Kidney glomerular epithelial cell (primary cell): Measurements from ENCODE around the gene NFIA.
"Not testable (repeated sequence)": the region's sequence is repeated elsewhere in the genome, so short reads cannot be mapped to it uniquely, and the experiment has no call there.

Experiments used
- DNase-seq: peaks from one replicate; lab custom pipeline; 2025; lab: John Stamatoyannopoulos, UW

NFIA gene

DNA sequence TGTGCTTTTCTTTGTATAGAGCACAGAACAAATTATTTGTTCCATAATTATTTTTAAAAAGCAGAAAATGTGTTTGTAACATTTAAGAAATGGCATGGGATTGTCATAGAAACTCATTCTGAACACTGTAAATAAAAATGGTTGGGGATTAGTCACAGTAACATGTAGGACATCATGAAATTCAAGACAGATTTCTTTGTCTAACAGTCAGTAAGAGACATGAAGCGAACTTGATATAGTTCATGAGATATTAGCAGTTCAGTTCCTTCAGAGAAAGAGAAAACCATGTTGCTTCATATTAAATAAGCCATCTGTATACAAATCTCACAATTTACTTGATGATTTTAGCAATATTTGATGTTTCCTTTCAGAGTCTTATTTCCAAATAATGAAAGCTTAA, 19.7 kb downstream of the NFIA start:
- no peak for DNase-seq

DNA sequence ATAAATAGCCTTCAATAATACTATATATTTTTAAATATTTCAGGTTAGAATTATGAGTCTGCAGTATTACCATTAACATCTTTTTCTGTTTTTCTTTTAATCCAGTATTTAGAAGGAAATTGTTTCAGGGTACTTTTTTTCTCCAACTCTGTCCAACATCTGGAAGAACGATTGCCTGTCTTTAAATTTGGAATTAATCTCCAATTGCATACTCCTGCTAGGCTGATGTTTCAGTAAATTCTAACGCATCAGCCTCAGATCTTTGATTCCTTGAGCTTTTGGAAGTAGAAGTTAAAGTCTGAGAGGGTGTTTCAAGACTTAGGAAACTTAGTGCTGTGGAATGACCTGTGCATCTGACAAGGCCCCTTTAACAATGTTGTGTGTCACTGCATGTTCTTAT, 20.3 kb downstream of the NFIA start:
- no peak for DNase-seq

DNA sequence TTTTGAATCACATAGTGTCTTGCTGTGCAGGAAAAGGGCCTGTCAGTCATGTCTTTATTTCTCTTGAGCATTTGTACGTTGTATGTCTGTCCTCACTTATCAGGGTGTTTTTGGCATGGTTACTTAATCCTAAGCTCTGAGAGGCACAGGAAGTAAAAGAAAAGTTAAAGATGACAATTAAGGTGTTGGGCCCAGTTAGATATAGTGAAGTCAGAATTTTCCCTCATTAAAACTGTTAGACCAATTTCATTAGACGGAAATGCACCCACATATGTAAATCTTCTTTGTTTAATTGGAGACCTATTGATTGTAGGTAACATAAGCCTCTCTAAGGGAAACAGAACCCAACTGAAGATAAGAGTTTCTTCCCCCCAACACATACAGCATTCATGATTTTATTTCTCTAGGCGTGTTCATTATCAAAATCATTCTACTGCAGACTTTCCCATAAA, 21.9 kb downstream of the NFIA start:
- no peak for DNase-seq

DNA sequence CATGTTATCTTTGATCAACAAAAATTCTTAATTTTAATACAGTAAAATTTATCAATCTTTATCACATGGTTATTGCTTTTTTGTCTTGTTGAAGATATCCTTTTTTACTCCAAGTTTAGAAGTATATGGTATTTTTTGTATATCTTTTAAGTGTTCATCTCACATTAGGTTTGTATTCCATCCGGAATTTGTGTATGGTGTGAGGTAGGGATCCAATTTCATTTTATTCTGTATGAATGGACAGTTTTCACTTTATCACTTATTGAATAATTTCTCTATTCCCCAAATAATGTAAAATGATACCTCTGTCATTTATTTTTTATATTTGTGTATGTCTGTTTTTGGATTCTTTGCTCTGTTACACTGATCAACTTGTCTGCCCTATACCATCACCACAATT, 25.3 kb downstream of the NFIA start:
- no peak for DNase-seq

DNA sequence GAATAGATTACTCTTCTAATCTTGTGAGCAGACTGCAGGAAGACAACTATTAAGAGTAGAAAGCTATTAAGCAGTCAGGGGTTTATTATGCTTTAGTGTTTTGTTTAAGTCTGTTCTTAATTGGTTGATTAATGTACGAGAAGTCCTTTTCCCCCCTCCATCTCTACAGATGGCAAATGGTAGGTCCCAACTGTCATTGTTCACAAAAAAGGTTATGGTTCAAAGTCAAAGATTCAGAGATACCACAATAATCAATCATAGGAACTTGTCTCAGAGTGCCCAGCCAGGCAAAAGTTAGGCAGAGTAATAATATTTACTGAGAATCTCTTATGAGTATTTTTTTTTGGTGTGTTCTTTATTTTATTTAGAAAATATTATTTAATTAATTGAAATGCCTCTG, 26.8 kb downstream of the NFIA start:
- no peak for DNase-seq

DNA sequence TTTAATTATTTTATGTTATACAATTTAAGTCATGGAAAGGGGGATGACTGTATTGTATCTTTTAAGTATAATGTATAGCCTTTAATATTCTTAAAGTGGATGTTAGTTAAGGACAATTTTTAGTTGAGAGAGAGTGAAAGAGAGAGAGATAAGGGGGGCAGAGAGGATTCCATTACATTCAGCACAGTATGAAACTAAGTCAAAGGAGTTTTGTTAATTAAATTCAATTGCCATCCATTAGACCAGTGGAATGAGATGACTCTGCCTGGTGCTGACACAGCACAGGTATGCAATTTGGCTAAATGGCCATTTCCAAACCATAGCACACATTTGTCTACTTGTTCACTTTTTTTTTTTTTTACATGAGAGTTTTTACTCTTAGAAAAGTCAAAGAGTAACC, 27.5 kb downstream of the NFIA start:
- DNase-seq, result no peak

DNA sequence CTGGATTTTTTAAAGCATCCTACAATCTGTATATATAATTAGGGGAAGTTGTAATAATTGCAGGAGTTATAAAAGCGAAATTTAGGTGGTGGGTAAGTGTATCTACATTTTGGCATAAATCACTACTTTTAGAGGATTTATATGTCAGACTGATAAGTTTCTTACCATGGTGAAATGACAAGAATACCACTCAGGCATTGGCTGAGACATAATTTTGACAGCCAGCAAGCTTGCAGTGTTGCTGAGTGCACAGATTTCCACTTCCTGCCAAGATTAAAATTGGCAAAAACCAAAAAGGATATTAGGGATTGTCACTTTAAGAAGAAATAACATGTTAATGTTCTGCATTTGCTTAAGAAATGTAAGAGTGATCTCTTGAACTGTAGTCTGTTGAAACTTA, 28.2 kb downstream of the NFIA start:
- no peak for DNase-seq

DNA sequence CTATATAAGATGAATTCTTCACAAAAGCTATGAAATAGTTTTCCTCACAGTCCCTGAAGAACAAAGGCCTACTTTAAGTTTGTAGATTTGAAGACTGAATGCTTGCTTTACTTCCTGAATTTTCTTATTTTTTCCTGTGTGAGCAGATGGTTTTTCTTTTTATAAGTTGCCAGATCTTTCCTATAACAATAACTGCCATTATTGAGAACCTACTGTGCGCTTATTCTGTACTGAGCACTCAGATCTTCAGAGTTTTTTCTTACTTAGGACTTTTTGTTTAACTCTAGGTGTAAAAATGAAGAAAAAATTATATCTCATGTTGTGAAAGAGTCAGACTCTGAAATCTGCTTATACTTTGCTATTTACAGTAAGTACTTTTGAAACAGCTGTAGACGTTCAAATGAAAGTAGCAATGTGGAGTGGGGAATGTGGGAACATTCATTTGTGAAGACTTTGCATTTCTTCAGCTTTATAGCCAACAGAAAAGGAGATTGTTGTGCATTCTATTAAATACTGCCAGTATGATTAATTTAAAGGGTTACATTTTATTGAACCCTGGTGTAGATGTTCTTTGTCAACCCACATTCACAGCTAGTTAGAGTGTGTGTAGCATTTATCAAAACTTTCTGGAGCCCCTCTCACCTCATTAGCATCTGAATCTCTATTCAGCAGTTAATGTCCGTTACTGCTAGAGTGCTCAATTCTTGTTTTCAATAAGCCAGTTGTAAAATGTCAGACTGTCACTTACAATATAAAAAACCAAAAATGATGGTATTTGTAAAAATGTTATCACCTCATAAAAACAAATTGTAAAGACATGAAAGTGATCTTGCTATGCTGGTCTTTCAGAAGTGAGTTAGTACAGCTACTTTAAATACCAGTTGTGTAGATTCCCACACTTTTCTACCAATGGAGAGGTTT, 29.0 kb downstream of the NFIA start:
- no peak for DNase-seq

DNA sequence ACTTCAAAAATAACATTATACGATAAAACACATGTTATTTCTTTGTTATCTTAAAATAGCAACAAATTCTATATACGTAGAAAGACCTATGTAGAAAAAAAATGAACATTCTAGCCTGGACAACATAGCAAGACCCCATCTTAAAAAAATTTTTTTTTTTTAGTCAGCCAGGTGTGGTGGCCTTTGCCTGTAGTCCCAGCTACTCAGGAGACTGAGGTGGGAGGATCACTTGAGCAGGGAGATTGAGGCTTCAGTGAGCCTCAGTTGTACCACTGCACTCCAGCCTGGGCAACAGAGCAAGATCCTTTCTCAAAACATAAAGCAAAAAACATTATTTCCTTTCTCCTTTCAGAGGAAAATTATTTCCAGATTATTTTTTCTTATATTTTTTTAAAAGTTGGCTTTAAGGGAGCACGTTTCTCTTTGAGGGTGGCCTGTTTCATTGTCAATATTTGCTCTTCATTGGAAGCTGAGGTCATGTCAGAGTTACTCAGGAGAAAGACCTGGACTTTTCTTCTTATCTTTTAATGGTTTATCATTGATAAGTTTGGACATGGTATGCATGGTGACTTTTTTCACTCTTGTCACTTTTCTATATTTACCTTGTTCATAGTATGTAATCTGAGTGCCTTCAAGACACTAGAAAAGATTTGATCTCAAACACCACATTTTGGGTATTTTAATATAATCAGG, 32.0 kb downstream of the NFIA start:
- DNase-seq, result no peak

DNA sequence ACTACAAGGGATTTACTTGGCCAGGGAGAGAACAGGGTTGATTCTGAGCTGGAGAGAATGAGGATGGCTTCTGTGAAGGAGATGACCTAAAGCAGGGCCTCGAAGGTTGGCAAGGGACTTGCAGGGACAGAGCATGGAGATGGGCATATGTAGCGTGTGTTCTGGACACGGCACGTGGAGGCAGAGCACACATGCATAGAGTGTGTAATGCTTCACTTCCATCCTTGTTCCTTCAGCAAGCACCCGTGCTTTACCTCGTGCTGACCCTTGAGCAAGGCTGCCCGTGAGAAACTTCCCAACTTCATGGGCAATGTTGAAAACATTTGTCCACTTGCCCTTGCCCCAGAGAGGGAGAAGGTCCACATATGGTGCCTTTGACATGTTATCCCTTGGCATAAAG, 33.1 kb downstream of the NFIA start:
- DNase-seq, result no peak

DNA sequence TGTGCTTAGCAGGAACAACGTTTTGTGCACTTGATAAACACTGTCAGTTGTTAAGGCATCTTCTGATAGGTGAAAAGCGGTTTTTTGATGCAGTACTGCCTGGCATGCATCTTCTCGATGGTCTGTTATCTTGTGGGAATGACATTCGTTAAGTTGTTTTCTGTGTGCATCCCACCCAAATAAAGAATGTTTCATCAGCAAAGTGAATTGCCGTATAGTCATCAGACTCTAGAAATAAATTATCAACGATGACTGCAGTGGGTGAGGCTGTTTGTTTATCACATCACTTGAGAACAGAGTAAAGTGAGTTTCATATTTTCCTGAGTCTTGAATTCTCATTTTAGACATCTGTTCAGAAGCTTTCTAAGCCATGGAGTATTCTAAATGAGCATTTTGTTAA, 34.1 kb downstream of the NFIA start:
- DNase-seq, result no peak

DNA sequence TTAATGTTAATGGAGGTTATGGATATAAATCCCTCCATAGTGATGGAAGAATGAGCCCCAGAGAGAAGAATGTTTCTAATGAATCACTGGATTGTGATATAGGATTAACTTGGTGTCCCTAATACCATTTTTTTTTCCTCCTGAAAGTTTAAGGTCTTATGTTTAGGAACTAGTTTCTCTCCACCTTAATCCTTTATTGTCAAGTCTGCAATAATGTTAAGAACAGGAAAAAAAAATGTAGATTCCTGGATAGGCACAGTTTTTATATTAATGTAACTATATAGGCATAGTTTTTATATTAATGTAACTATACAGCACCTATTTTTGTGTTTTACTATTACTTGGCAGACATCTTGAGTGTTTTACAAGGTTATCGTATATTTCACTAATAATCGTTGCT, 34.9 kb downstream of the NFIA start:
- no peak for DNase-seq

DNA sequence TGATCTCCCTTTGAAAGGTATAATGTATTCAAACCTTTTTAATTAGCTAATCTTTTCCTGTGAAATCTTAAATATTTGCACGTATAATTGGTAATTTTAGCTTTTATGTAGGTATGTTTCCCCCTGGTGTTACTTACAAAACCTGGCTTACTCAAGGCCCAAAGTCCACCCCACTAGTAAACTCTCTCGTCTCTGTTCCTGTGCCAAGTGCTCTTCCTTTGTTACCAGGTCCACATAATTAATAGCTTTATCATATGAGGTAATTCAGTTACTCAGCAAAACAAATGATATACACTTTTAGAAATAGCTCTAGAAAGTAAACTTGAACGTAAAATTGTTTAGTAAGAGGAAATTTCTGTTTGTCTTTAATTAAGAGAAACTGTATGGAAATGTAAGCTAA, 36.7 kb downstream of the NFIA start:
- no peak for DNase-seq

DNA sequence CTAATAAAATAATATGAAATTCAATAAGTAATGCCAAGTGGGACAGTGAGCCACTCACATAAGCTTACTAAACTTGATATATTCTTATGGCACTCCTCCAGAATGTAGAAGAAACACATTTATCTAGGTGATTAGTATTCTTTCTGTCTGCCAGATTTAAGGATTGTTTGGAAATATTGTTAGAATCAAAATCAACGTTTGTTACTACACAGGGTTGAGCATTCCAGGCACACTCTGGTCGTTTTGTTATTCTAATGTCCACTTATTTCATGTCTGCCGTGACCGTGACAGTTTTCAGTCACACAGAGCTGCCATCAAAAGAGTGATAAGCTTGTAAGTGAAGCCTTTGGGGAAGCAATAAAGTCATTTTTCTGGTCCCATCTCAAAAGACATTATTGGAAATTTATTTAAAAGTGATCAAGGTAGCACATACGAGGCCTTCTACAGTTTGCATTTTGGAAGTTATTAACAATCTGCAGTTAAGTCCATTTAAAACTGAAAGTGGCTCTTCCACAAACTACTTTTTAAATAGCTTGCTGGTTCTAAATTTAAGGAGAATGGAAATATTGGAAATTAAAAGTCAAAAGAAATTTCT, 38.0 kb downstream of the NFIA start:
- no peak for DNase-seq

DNA sequence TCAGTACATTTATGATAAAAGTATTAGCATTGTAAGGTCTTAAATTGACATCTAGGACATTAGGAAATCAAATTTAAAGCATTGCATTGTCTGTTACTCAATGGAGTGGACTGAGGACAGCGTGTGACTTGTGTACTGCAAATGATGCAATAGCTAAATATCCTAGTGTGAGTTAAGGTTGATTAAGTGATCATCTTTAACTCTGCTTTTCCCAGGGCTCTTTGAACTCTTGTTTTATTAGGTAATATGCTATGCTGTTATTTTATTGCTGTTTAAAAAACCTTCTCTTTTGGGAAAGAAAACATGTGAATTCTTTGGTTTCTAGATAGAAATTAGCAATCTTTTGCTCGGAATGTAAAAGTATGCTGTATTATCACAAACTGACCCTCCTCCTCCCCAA, 38.6 kb downstream of the NFIA start:
- no peak for DNase-seq

DNA sequence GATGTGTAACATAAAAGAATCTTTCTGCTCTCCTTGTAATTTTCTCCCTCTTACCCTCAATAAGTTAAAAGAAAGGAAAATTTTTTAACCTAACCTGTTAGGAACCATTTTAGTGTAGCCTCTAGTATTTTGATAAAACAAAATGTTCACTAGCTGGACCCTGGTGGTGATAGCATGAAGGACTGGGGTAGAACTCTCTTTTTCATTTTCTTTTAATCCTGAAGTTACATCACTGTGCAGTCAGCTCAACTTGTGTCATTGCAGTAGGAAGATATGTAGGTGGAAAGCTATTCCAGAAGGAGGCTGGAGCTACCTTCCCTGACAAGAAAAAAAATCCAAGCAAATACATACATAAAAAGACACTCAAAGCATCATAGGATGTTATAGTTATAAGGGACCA, 39.3 kb downstream of the NFIA start:
- DNase-seq, result no peak

DNA sequence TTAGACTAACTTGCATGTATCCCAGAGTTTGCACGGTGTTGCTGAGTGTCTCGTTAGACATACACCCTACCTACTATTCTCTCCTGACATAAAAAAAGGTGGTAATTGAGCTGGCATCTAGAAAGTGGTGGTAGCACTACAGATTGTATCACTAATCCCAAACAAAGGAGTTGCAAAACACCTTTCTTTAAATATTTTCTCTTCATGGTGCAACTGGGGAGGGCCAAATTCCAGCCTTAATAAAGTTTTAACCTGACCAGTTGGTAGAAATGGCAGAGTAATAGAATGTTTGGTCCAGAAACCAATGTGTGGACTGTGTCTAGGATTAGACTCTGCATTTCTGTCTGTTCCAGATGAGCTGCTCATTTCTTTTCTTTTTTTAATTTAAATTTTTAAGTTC, 40.0 kb downstream of the NFIA start:
- no peak for DNase-seq

DNA sequence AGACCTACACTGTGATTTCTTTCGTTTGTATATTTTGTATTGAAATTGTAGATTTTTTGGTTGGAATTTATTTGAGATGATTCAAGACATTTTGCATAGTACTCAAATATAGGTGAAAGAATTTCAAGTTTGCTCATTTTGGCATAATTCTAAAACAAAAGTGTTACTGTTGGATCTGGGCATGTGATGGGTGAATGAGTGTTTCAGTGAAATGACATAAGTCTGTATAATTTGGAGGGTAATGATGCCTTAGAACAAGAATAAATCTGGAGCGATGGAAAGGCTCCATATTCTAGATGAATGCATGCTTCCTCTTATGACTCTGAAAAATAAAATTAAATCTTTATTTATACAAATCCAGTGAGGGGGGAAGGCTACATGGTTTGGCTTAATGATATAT, 41.0 kb downstream of the NFIA start:
- DNase-seq, result no peak

DNA sequence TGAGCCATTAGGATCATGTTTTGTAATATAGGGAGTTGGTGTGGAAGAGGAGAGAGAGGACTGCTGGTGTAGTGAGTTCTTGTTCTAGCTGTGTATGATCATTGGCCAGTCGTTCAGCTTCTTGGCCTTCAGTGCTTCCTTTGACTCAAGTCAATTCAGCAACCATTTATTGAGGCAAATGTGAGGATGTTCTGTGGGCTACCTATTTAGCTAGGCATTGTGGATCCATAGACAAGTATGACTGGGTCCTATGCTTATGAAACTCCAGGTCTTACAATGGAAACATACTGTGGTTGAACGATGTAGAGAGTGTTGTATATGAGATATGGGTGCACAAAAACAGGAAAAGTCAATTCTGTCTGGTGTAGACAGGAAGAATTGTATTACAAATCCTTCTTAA, 41.7 kb downstream of the NFIA start:
- DNase-seq, result no peak

DNA sequence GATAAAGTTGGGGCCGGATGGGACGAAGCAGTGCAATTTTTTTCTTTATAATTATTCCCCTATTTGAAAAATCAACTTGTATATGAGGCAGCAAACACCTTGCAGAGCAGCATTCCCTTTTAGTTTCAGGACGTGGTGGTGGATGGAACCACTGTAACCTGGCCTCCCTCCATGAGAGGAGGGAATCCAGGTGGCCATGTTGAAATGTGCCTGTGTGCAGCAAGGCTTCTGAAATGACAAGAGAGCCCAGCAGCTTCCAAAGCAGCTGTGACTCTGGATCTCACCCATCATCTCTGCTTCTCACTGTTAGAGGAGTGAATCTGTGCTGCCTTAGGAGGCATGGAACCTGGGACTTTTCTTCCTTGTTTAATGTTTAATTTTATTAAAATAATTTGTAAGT, 42.3 kb downstream of the NFIA start:
- DNase-seq, result no peak

DNA sequence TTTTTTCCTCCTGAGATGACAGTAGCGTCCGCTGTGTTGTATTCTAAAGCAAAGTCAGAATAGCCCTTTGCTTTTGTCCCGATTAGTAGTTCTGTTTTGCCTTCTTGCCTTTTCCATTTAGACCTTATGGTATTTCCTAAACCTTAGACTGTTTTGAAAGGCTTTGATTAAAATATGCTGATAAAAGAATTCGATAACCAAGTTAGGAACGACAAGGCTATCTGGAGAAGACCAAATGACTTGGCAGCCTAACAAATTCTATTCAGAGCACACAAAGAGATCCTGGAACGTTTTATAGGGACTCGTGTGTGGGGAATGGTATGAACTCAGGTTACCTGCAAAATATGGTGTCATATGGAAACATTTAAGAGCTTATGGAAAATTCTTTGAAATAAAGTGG, 42.9 kb downstream of the NFIA start:
- DNase-seq, result no peak

DNA sequence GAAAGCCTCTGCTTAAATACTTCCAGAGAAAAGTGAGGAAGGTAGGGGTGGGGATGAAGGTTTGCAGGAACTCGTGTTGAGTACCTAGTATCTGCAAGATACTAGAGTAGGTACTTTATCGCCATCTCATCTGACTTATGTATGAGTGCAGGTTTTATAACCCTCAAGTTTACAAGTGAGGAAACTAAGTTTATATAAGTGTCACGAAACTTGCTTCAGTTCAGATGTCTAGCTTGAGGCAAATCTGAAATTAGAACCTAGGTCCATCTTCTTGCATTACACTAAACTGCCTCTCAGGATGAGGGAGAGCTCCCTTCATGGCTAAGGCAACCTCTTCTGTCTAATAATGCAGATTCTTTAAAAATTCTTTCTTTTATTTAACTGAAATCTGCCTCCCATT, 43.5 kb downstream of the NFIA start:
- DNase-seq, result no peak

DNA sequence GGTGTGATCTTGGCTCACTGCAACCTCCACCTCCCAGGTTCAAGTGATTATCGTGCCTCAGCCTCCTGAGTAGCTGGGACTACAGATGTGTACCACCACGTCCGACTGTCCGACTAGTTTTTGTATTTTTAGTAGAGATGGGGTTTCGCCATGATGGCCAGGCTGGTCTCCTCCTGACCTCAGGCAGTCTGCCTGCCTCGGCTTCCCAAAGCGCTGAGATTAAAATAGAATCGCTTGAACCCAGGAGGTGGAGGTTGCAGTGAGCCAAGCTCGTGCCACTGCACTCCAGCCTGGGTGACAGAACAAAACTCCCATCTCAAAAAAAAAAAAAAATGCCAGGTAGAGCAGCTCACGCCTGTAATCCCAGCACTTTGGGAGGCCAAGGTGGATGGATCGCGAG, 44.5 kb downstream of the NFIA start:
- not testable (repeated sequence) for DNase-seq
